H1 (cell line): ENCODE data around the gene AMOT. TPM values are rescaled to one million over a fixed set of nuclear protein-coding genes. Genes with fewer than 3 reads are reported as not detected.
A peak's percentile ranks its signal among the peaks of the same experiment; 100 is the strongest.

Experiments used
- CTCF ChIA-PET: fragments of 300-600 bp; sonication (Branson Sonifier 250); formaldehyde crosslinking; loops from one replicate; lab custom pipeline; 2021; ENCODE audit not compliant: partially characterized antibody; lab: Charles Lee
- POLR2A ChIA-PET: fragments of 300-600 bp; sonication (Branson Sonifier 250); formaldehyde crosslinking; loops from one replicate; lab custom pipeline; 2021; ENCODE audit warnings: inconsistent platforms; ENCODE audit not compliant: partially characterized antibody; lab: Charles Lee
- DNase-seq, 2 experiments: peaks; one replicate each; pipeline versions ENCODE4 v3.0.0 to v3.0.0-alpha.2; 2010 to 2022; ENCODE audit warnings: low spot score in 2 of 2, low read depth in 1 of 2, mixed read lengths in 1 of 2
- FAIRE-seq: peaks from 2 replicates; lab custom pipeline; 2011; peaks lifted over from hg19 to GRCh38; lab: Jason Lieb, UNC
- H2AFZ ChIP-seq: 2 replicates; pipeline ENCODE4 v1.8.1; 2012; ENCODE audit warnings: low read length, inconsistent platforms
- H2AK5ac ChIP-seq: 2 replicates; pipeline ENCODE4 v1.6.1; 2013; ENCODE audit warnings: low read depth, low read length
- H2BK120ac ChIP-seq: replicated peaks from 2 replicates; pipeline ENCODE3; 2013; ENCODE audit warnings: low read depth, low read length, inconsistent platforms
- H2BK12ac ChIP-seq: 2 replicates; pipeline ENCODE4 v1.6.1; 2013; ENCODE audit warnings: low read depth, low read length
- H2BK15ac ChIP-seq: 2 replicates; pipeline ENCODE4 v1.6.1; 2013; ENCODE audit warnings: low read length
- H2BK20ac ChIP-seq: 2 replicates; pipeline ENCODE4 v1.6.1; 2013; ENCODE audit warnings: low read length
- H2BK5ac ChIP-seq: 2 replicates; pipeline ENCODE4 v1.6.1; 2013; ENCODE audit warnings: low read depth, low read length
- H3K14ac ChIP-seq: 2 replicates; pipeline ENCODE4 v1.6.1; 2013; ENCODE audit warnings: inconsistent platforms; ENCODE audit not compliant: insufficient read length
- H3K18ac ChIP-seq: 2 replicates; pipeline ENCODE4 v1.6.1; 2013; ENCODE audit warnings: low read length; ENCODE audit errors: extremely low read depth
- H3K23ac ChIP-seq: 2 replicates; pipeline ENCODE4 v1.6.1; 2013; ENCODE audit warnings: inconsistent platforms; ENCODE audit not compliant: insufficient read length
- H3K23me2 ChIP-seq: 2 replicates; pipeline ENCODE4 v1.6.1; 2013; ENCODE audit warnings: low read depth, low read length
- H3K27ac ChIP-seq: 2 replicates; pipeline ENCODE4 v1.6.1; 2011; ENCODE audit warnings: low read depth, low read length, inconsistent platforms
- H3K27me3 ChIP-seq, 4 experiments: replicated peaks in 1 of 4; 1 replicate in 1 of 4; 2 replicates in 3 of 4; pipeline versions ENCODE4 v1.6.1 to v1.8.1; 2011 to 2013; ENCODE audit warnings: low read length in 3 of 4, mild to moderate bottlenecking in 3 of 4, inconsistent platforms in 2 of 4, mixed read lengths in 2 of 4, moderate library complexity in 1 of 4; ENCODE audit not compliant: control insufficient read depth in 3 of 4, insufficient read depth in 3 of 4; ENCODE audit errors: extremely low read depth in 1 of 4
- H3K36me3 ChIP-seq, 4 experiments: 2 replicates each; pipeline versions ENCODE4 v1.6.1 to v1.8.1; 2011 to 2013; ENCODE audit warnings: mild to moderate bottlenecking in 4 of 4, low read length in 3 of 4, moderate library complexity in 2 of 4, control low read depth in 1 of 4, inconsistent platforms in 1 of 4; ENCODE audit not compliant: insufficient read depth in 4 of 4, control insufficient read depth in 2 of 4
- H3K4ac ChIP-seq: replicated peaks from 2 replicates; pipeline ENCODE3; 2013; ENCODE audit warnings: low read length, low read depth, mixed read lengths, inconsistent platforms; ENCODE audit not compliant: insufficient read length
- H3K4me1 ChIP-seq, 4 experiments: replicated peaks in 1 of 4; 1 replicate in 1 of 4; 2 replicates in 3 of 4; pipeline versions ENCODE4 v1.6.1 to v1.8.1; 2011 to 2013; ENCODE audit warnings: low read length in 3 of 4, inconsistent platforms in 2 of 4, mixed read lengths in 1 of 4; ENCODE audit not compliant: insufficient read depth in 4 of 4, control insufficient read depth in 3 of 4
- H3K4me2 ChIP-seq, 2 experiments: 2 replicates each; pipeline versions ENCODE4 v1.6.1 to v1.8.1; 2011 to 2013; ENCODE audit warnings: low read depth in 2 of 2, low read length in 2 of 2, control low read depth in 1 of 2, inconsistent platforms in 1 of 2, mild to moderate bottlenecking in 1 of 2; ENCODE audit not compliant: insufficient read depth in 1 of 2
- H3K4me3 ChIP-seq, 4 experiments: fragments of 200-600, 300-600 bp in 1 of 4; sonication (generic), shearing (Covaris generic), sonication (Bioruptor Twin) in 1 of 4; 2 replicates each; pipeline versions ENCODE4 v1.5.1 to v1.8.1; 2011 to 2016; ENCODE audit warnings: low read length in 4 of 4, low read depth in 3 of 4, control low read depth in 2 of 4, inconsistent platforms in 2 of 4, mild to moderate bottlenecking in 2 of 4, mixed read lengths in 1 of 4, moderate library complexity in 1 of 4; ENCODE audit not compliant: insufficient read depth in 2 of 4; ENCODE audit errors: extremely low read depth in 1 of 4
- H3K56ac ChIP-seq: replicated peaks from 2 replicates; pipeline ENCODE3; 2013; ENCODE audit warnings: low read depth, mild to moderate bottlenecking, mixed read lengths, low read length, inconsistent platforms; ENCODE audit not compliant: insufficient read length
- H3K79me1 ChIP-seq: 2 replicates; pipeline ENCODE4 v1.6.1; 2013; ENCODE audit warnings: low read depth, low read length, control low read depth
- H3K79me2 ChIP-seq, 2 experiments: 2 replicates each; pipeline versions ENCODE4 v1.6.1 to v1.8.1; 2012 to 2013; ENCODE audit warnings: low read length in 2 of 2, mild to moderate bottlenecking in 2 of 2, inconsistent platforms in 1 of 2; ENCODE audit not compliant: insufficient read depth in 2 of 2, control insufficient read depth in 1 of 2
- H3K9ac ChIP-seq, 4 experiments: replicated peaks in 1 of 4; 1 replicate in 1 of 4; 2 replicates in 3 of 4; pipeline versions ENCODE4 v1.6.1 to v1.8.1; 2011 to 2013; ENCODE audit warnings: low read depth in 3 of 4, low read length in 3 of 4, control low read depth in 2 of 4, mild to moderate bottlenecking in 2 of 4, moderate library complexity in 2 of 4, inconsistent platforms in 1 of 4; ENCODE audit errors: extremely low read depth in 1 of 4
- H3K9me3 ChIP-seq, 2 experiments: 2 replicates each; pipeline versions ENCODE4 v1.6.1 to v1.8.1; 2012 to 2013; ENCODE audit warnings: mild to moderate bottlenecking in 2 of 2, moderate library complexity in 2 of 2, control low read depth in 1 of 2, inconsistent platforms in 1 of 2, low read depth in 1 of 2, low read length in 1 of 2, mixed read lengths in 1 of 2; ENCODE audit not compliant: insufficient read depth in 2 of 2
- H4K20me1 ChIP-seq, 2 experiments: replicated peaks in 1 of 2; 2 replicates each; pipeline versions ENCODE3 to v1.8.1; 2011 to 2013; ENCODE audit warnings: inconsistent platforms in 2 of 2, low read length in 2 of 2, mild to moderate bottlenecking in 1 of 2; ENCODE audit not compliant: insufficient read depth in 2 of 2, control insufficient read depth in 1 of 2
- H4K5ac ChIP-seq: 2 replicates; pipeline ENCODE4 v1.6.1; 2013; ENCODE audit warnings: low read length, low read depth, mixed read lengths, inconsistent platforms; ENCODE audit not compliant: insufficient read length
- H4K8ac ChIP-seq: 2 replicates; pipeline ENCODE4 v1.8.0; 2013; ENCODE audit warnings: mild to moderate bottlenecking, moderate library complexity, low read length, inconsistent platforms; ENCODE audit not compliant: insufficient read depth; ENCODE audit errors: extremely low read depth
- H4K91ac ChIP-seq: replicated peaks from 2 replicates; pipeline ENCODE3; 2013; ENCODE audit warnings: low read length, mixed read lengths, inconsistent platforms; ENCODE audit not compliant: insufficient read length
- CTCF ChIP-seq, 3 experiments: IDR thresholded peaks; 1 replicate in 2 of 3; 2 replicates in 1 of 3; pipeline versions ENCODE4 v1.5.1 to v1.6.1; 2011; ENCODE audit warnings: low read length in 3 of 3, mild to moderate bottlenecking in 3 of 3, inconsistent platforms in 2 of 3, low read depth in 1 of 3, moderate library complexity in 1 of 3; ENCODE audit not compliant: insufficient read depth in 1 of 3; ENCODE audit errors: control extremely low read depth in 1 of 3
- RAD21 ChIP-seq, 2 experiments: IDR thresholded peaks in 1 of 2; conservative IDR thresholded peaks in 1 of 2; 2 replicates each; pipeline ENCODE4 v1.6.1; 2011; ENCODE audit warnings: low read depth in 2 of 2, low read length in 2 of 2, improper control_type of control experiment in 1 of 2, inconsistent platforms in 1 of 2, mild to moderate bottlenecking in 1 of 2, moderate library complexity in 1 of 2
- RXRA ChIP-seq: IDR thresholded peaks from 2 replicates; pipeline ENCODE4 v1.6.1; 2011; ENCODE audit warnings: low read depth, mild to moderate bottlenecking, low read length, moderate library complexity; ENCODE audit not compliant: insufficient read depth
- WGBS, 2 experiments: shearing (Covaris generic) in 1 of 2; methylation state at CpG; one replicate each; pipeline versions ENCODE4 v1.1.6 to v1.1.7; 2013 to 2015; ENCODE audit warnings: low lambda C conversion rate in 2 of 2, mixed read lengths in 2 of 2, inconsistent platforms in 1 of 2, low coverage in 1 of 2, missing lambda C conversion rate in 1 of 2; ENCODE audit not compliant: insufficient replicate concordance in 2 of 2, insufficient coverage in 1 of 2, insufficient read length in 1 of 2; ENCODE audit errors: extremely low coverage in 1 of 2, missing lambda C conversion rate in 1 of 2; 5-methylcytosine and 5-hydroxymethylcytosine counted together
- polyA plus RNA-seq, 7 experiments: library from polyadenylated mRNA; depleted of rRNA in 3 of 7; stranded (reverse) in 5 of 7; unstranded in 2 of 7; fragments of >200 nt in 5 of 7; fragments of 200-250 nt in 2 of 7; gene quantifications; 1 replicate in 5 of 7; 2 replicates in 1 of 7; 4 replicates in 1 of 7; pipeline versions ENCODE4 v1.2.1 to v1.2.3, GENCODE V29; 2011 to 2013; ENCODE audit warnings: missing spikeins in 2 of 7, mixed read lengths in 2 of 7
- total RNA-seq: library from RNA; stranded (reverse); fragmentation: NEBNext Ultra II Directional; extraction: Animal tissue kit (Norgen Biotek cat#: 25700); gene quantifications from 2 replicates; pipeline ENCODE4 v1.2.1, GENCODE V29; 2021

The AMOT gene
- total and polyA plus RNA-seq, 2 of the 8 experiments (the other 6 are each of a cell fraction or from before 2014, with no cell fraction given): 2.3 to 7.1 TPM

GRCh38 chrX:112731793-112732192 is 108.8 kb downstream of the AMOT start:
- no peak overlapping the region for H2BK15ac ChIP-seq
- no peaks in the 10 kb centered on the region for H3K27me3 ChIP-seq
- no peak overlapping the region for H4K5ac ChIP-seq
- DNase-seq (no peak), FAIRE-seq (no peak)
- TF ChIP-seq CTCF (IDR thresholded peaks at IDR 0.05; ENCODE audit: control extremely low read depth in 1 of 3, insufficient read depth in 1 of 3, low read depth in 1 of 3, low read length in 3 of 3) (peak in 1 of 3 experiments; percentile 21; a peak in 1 of 4 replicates), RAD21 (IDR thresholded peaks at IDR 0.05 in 1 of 2, conservative IDR thresholded peaks at IDR 0.05 in 1 of 2; ENCODE audit: low read depth in 2 of 2, low read length in 2 of 2) (peak in 1 of 2 experiments; percentile 35; a peak in 1 of 4 replicates), RXRA (no peak)
- no peaks in the 10 kb centered on the region for H3K23me2 ChIP-seq
- H3K36me3 ChIP-seq: no peaks in the 10 kb centered on the region
- H2BK12ac ChIP-seq: no peak overlapping the region
- no peak overlapping the region for H2BK120ac ChIP-seq
- 57% methylated on average over 3 of the region's 3 CpGs; no CpG with 5 or more reads in 1 of the 2 experiments for WGBS, 2 experiments
- no peaks in the 10 kb centered on the region for H3K79me1 ChIP-seq
- no peak overlapping the region for H3K56ac ChIP-seq
- H3K4me1 ChIP-seq: no peaks in the 10 kb centered on the region
- POLR2A ChIA-PET: no interaction called here
- H2AK5ac ChIP-seq: no peak overlapping the region
- no peak overlapping the region for H3K23ac ChIP-seq
- no peaks in the 10 kb centered on the region for H3K79me2 ChIP-seq
- no peak overlapping the region for H3K9ac ChIP-seq
- H3K4me2 ChIP-seq: no peak overlapping the region
- no peak overlapping the region for H3K27ac ChIP-seq
- no peak overlapping the region for H4K91ac ChIP-seq
- no peak overlapping the region for H4K8ac ChIP-seq
- H2AFZ ChIP-seq: no peak overlapping the region
- no peak overlapping the region for H3K18ac ChIP-seq
- no peak overlapping the region for H2BK20ac ChIP-seq
- H4K20me1 ChIP-seq: no peaks in the 10 kb centered on the region
- H3K4ac ChIP-seq: no peak overlapping the region
- no peak overlapping the region for H3K14ac ChIP-seq
- CTCF ChIA-PET: interaction anchor here (0.7 to 1.4 kb wide), 2 partner anchors 9 to 331 kb away, joined by 3 to 9 read pairs; no protein-coding TSS in a partner anchor
- no peak overlapping the region for H2BK5ac ChIP-seq
- H3K9me3 ChIP-seq: no peaks in the 10 kb centered on the region
- no peak overlapping the region for H3K4me3 ChIP-seq
